ENCODE measurements around the gene MAP4. TPM values are rescaled to one million over a fixed set of nuclear protein-coding genes. Genes with fewer than 3 reads are reported as not detected.

The MAP4 gene
- total RNA-seq, 4 donors from 2014 or later = 597 to 976 (median 687) TPM

- peaks cover 57 to 62% of the 10 kb centered on the region in 2 donors for H3K4me1 ChIP-seq
- no peak for DNase-seq
- peak overlapping the region in 2 of 4 donors; percentile 1 to 59 for H3K27ac ChIP-seq
- intact Hi-C loops (cut with DNase I; ENCODE audit: low total_unique reads) = no loop called here
- H3K4me3 ChIP-seq = no peak overlapping the region
- TF ChIP-seq CTCF (IDR thresholded peaks at IDR 0.05 in 4 of 5, conservative IDR thresholded peaks at IDR 0.05 in 1 of 5) (no peak), POLR2A (IDR thresholded peaks at IDR 0.05) (no peak)
- H3K9me3 ChIP-seq = no peaks in the 10 kb centered on the region
- in situ Hi-C loops (cut with MboI; ENCODE audit: low sequenced_read_pairs in 4 of 4) = loop anchor here in 1 of 4 donors (10.0 kb wide), 1 partner anchor 59 kb away; no protein-coding TSS in a partner anchor
- no peak for ATAC-seq
- no peaks in the 10 kb centered on the region for H3K36me3 ChIP-seq
- no peaks in the 10 kb centered on the region for H3K27me3 ChIP-seq
These were observed 9.9 kb upstream of the MAP4 start for GRCh38 chr3:48026098-48026497.

- Histone ChIP-seq H3K9me3 (no peaks in the 10 kb centered on the region), H3K27ac (peak overlapping the region in 3 of 4 donors; percentile 41 to 96 (median 91)), H3K27me3 (no peaks in the 10 kb centered on the region), H3K36me3 (no peaks in the 10 kb centered on the region), H3K4me3 (no peak overlapping the region), H3K4me1 (peaks cover 55 to 67% of the 10 kb centered on the region in 2 donors)
- no peak for TF ChIP-seq CTCF (IDR thresholded peaks at IDR 0.05 in 4 of 5, conservative IDR thresholded peaks at IDR 0.05 in 1 of 5)
- TF ChIP-seq POLR2A (IDR thresholded peaks at IDR 0.05) = no peak
- intact Hi-C loops (cut with DNase I; ENCODE audit: low total_unique reads) = no loop called here
- ATAC-seq (no peak), DNase-seq (no peak)
- in situ Hi-C loops (cut with MboI; ENCODE audit: low sequenced_read_pairs in 4 of 4) = loop anchor here in 1 of 4 donors (10.0 kb wide), 1 partner anchor 60 kb away; no protein-coding TSS in a partner anchor
These were observed 8.2 kb upstream of the MAP4 start for GRCh38 chr3:48024401-48024800.

- H3K4me1 ChIP-seq = peaks cover 57 to 72% of the 10 kb centered on the region in 2 donors
- peak in 1 of 2 donors; percentile 28 for ATAC-seq
- intact Hi-C loops (cut with DNase I; ENCODE audit: low total_unique reads) = no loop called here
These were observed 7.2 kb upstream of the MAP4 start for GRCh38 chr3:48023377-48023776.

GRCh38 chr3:48022178-48022577, 6.0 kb upstream of the MAP4 start:
- Histone ChIP-seq H3K9me3 (no peaks in the 10 kb centered on the region), H3K27ac (peak overlapping the region; percentile 90 to 96 (median 92)), H3K4me1 (peaks cover 62 to 71% of the 10 kb centered on the region in 2 donors), H3K27me3 (no peaks in the 10 kb centered on the region), H3K4me3 (no peak overlapping the region), H3K36me3 (no peaks in the 10 kb centered on the region)
- DNase-seq (no peak), ATAC-seq (no peak)
- intact Hi-C loops (cut with DNase I; ENCODE audit: low total_unique reads) (no loop called here), in situ Hi-C loops (cut with MboI; ENCODE audit: low sequenced_read_pairs in 4 of 4) (loop anchor here in 1 of 4 donors (10.0 kb wide), 1 partner anchor 63 kb away; no protein-coding TSS in a partner anchor)
- no peak for TF ChIP-seq CTCF (IDR thresholded peaks at IDR 0.05 in 4 of 5, conservative IDR thresholded peaks at IDR 0.05 in 1 of 5)

More at GRCh38 chr3:48023377-48023776, 7.2 kb upstream of the MAP4 start:
- TF ChIP-seq CTCF (IDR thresholded peaks at IDR 0.05 in 4 of 5, conservative IDR thresholded peaks at IDR 0.05 in 1 of 5) = no peak
- no peaks in the 10 kb centered on the region for H3K9me3 ChIP-seq
- no peaks in the 10 kb centered on the region for H3K27me3 ChIP-seq
- no peak for DNase-seq
- no peaks in the 10 kb centered on the region for H3K36me3 ChIP-seq
- no peak overlapping the region for H3K4me3 ChIP-seq
- in situ Hi-C loops (cut with MboI; ENCODE audit: low sequenced_read_pairs in 4 of 4) = loop anchor here in 1 of 4 donors (10.0 kb wide), 1 partner anchor 61 kb away; no protein-coding TSS in a partner anchor
- H3K27ac ChIP-seq = peak overlapping the region; percentile 0 to 96 (median 92)
